ENCODE measurements around the gene TYW1.
"Not testable (repeated sequence)": the region's sequence is repeated elsewhere in the genome, so short reads cannot be mapped to it uniquely, and the experiment has no call there.

The TYW1 gene

DNA sequence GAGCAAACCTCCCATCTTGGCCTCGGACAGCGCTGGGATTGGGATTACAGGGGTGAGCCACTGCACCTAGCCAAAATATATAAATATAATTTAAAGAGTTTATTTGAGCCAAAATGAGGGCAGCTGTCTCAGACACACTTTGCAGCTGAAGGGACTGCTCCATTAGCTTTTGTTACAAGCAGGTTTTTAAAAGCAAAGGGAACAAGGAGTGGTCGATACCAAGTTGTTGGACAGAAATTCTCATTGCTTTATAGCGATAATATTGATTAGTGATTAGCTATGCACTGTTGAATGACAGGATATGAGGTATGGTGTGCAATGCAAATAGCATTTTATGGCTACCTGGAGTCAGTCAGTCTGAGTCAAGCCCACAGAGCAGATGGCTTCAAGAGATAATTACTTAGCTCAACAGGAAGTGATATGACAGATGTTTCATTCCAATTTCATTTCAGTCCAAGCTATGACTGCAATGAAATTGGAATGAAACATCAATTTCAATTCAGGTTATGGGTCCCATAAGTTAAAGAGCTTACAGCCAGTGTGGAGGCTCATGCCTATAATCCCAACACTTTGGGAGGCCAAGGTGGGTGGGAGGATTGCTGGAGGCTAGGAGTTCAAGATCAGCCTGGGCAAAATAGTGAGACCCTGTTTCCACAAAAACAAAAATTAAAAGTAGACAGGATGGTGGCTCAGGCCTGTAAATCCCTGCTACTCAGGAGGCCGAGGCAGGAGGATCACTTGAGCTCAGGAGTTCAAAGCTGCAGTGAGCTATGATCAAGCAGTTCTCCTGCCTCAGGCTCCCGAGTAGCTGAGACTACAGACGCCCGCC is 23.1 kb downstream of the TYW1 start:
- DNase-seq: peak; percentile 81 to 82

DNA sequence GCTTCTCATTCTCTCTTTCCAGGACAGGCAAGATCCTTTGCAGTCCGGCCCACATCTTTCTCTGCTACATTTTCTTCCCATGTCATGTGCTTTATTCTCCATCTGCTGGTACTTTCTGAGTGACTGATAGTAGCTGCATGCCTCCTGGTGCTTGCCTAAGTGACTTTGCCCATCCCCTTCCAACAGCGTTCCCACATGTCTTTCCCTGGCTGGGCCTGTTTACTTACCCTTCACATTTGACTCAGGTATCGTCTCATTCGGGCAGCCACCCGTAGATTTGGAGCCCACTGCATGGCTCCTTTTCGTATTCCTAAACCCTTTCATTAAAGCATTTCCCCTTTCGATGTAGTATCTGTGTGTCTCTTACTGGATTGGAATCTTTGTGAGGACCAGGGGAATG is 24.6 kb downstream of the TYW1 start:
- no peak for DNase-seq
- TF ChIP-seq GATA1 (IDR thresholded peaks at IDR 0.05; ENCODE audit: low read depth, low read length) (no peak), POLR2A (IDR thresholded peaks at IDR 0.05; ENCODE audit: low read length) (no peak)

More for the DNA sequence above, 23.1 kb downstream of the TYW1 start:
- no peak for TF ChIP-seq POLR2A (IDR thresholded peaks at IDR 0.05; ENCODE audit: low read length)
- TF ChIP-seq GATA1 (IDR thresholded peaks at IDR 0.05; ENCODE audit: low read depth, low read length): no peak

DNA sequence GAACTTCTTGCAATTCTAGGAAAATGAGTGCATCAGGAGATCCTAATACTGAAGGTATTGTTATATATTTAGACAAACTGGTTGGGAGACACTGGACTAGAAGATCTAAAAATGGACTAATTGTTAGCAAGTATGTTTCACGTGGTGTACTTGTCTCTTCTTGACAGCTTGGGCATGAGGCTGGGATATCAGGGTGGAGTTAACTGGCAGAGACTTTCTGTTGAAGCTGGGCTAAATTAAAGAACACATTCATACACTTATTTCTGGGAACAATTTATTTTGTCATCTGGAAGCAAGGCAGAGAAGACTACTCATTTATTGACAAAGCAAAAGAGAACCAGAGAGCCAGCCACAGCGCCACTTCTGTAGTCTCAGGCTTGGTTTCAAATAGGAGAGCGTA is 25.9 kb downstream of the TYW1 start:
- DNase-seq: peak; percentile 50 to 76
- no peak for TF ChIP-seq POLR2A (IDR thresholded peaks at IDR 0.05; ENCODE audit: low read length)
- TF ChIP-seq GATA1 (IDR thresholded peaks at IDR 0.05; ENCODE audit: low read depth, low read length): no peak

DNA sequence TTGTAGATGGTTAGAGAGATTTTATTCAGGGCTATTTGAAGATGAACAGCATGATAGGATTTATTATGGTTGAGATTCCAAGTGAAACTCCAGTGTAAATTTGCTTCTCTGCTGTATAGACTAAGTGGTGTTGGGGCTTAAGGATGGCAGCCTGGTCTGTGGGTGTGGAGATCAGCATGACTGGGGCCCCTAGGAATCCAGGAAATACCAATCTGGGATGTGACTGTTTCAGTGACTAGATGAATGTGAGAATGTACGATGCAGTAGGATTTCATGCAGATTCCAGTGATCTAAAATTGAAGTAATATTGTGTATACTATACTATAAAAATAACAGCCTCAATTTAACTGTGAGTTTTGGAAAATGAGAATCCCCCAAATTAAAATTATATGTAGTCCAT is 28.8 kb downstream of the TYW1 start:
- not testable (repeated sequence) for DNase-seq

DNA sequence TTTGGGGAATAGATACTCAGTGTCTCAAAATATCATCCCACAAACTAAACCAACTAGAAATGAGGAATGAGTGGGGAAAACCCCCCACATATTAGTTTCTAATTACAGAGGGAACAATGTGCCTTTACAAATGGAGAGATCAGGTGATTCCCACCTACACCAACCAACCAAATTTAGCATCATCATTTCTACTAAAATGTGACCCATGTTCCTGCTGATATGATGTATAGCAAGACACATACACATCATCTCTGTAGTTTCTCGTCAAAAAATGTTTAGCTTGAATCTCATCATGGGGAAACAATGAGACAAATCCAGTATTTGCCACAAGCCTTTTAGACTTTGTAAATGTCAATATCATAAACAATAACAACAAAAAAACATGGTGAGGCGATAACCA is 35.1 kb downstream of the TYW1 start:
- DNase-seq: not testable (repeated sequence)

DNA sequence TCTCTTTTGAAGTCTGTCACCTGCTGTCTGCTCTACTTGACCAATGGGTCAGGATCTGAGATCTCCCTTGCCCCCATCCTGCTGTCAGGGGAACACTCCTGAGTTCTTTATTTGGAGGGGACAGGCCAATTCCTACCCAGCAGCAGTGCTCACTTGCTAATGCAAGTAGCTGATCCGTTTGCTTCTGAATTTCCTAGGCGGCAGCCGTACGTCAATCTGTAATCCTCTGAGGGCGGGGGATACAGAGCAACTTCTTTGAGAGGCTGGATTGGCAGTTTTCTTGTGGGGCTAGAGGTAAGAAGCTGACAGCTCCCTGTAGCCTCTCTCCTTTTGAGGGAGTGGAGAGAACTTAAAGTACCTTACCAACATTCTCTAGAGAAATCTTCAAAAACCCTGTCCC is 36.6 kb downstream of the TYW1 start:
- no peak for TF ChIP-seq POLR2A (IDR thresholded peaks at IDR 0.05; ENCODE audit: low read length)
- TF ChIP-seq GATA1 (IDR thresholded peaks at IDR 0.05; ENCODE audit: low read depth, low read length): no peak
- DNase-seq: no peak

DNA sequence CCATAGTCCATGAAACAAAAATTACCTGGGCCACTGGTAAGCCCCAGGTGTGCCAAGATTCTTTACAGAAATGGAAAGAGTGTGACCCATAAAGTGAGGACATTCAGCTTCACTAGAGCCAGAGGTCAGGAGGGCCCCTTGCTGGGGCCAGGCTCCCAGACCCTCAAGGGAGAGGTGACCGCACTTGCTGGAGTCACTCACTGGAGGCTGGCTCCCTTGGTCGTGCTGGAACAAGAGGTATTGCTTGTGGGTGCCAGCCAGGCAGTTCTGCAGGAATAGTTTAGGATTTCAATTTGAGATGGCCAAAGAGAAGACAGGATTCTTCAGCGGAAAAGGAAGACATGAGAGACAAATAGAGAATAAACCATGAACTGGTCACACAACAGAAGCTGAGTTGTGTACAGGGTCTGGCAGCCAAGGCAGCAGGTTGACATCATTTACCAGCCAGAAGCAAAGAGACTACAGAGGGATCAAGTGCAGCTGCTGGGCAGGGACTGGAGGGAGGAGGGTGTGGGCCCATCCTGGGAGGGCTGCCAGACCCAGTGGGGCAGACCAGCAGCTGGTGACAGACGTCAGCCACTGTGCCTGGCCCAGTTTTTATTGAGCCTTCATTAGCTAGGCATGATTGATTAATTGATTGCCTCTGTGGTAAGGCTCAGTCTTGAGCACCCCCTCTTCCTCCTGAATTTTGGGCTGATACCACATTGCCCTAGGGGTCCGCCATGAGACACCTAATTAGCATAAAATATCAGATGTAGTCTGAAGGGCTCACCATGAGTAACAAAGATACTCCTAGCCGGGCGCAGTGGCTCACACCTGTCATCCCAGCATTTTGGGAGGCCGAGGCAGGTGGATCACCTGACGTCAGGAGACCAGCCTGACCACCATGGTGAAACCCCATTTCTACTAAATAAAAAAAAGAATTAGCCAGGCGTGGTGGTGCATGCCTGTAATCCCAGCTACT is 40.1 kb downstream of the TYW1 start:
- peak; percentile 15 to 40 for DNase-seq

DNA sequence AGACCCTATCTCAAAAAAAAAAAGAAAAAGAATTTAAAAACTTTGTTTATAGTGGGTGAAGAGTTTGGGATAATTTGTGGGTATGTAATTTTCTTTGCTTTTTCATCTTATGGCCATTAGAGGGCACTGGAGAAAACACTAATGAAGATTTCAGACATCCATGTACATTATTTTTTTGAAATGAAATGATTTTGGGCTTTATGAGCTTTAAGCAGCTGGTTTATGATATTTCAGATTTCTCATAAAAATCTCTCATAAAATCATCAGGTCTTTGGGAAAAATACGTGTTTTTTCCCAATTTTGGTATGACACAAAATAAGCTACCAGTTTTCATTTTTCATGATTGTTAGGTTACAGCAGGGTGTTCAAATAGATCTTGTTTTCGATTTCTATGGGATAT is 44.2 kb downstream of the TYW1 start:
- peak in 1 of 2 experiments; percentile 9 for DNase-seq

DNA sequence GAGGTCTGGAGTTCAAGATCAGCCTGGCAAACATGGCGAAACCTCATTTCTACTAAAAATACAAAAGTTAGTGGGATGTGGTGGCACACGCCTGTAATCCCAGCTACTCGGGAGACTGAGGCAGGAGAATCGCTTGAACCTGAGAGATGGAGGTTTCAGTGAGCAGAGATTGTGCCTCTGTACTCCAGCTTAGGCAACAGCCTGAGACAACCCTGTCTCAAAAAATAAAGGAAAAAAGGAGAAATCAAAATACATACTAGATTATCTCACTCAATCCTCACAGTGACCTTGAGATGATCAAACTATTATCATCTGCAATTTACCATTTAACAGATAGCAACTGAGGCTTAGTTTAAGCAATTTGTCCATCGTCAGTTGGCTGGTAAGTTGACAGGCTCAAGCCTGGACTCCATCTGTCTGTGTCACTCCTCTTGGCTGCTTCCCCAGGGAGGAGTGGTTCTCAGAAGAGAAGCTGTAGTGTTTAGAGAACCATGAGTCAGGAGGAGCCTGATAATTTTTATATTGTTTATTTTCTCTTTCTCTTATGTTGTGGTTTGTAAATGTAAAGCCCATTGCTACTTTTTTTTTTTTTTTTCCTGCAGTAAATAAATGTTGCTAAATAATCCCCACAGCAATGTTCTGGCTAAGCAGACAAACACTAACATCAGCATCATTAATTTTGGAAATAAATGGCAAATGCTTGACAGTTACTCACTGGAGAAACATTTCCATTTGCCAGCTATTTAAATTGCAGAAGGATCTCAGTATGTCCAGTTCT is 46.3 kb downstream of the TYW1 start:
- DNase-seq: peak; percentile 75 to 83

DNA sequence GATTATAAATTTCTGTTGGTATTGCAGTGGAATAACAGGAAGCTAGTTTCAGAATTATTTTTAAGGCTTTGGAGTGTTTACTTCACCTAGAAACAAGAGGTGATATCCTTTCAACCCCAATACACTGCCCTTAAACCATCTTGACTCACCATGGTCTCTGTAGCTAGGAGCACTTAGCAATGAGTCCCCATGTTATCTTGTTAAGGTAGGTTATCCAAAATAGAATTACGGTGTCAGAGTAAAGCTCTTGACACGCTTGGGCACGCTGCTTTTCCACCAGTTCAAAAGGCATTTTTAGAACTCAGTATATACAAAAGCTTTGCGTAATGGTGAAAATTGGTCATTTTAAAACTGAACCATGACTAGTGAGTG is 46.9 kb downstream of the TYW1 start:
- peak in 1 of 2 experiments; percentile 40 for DNase-seq

DNA sequence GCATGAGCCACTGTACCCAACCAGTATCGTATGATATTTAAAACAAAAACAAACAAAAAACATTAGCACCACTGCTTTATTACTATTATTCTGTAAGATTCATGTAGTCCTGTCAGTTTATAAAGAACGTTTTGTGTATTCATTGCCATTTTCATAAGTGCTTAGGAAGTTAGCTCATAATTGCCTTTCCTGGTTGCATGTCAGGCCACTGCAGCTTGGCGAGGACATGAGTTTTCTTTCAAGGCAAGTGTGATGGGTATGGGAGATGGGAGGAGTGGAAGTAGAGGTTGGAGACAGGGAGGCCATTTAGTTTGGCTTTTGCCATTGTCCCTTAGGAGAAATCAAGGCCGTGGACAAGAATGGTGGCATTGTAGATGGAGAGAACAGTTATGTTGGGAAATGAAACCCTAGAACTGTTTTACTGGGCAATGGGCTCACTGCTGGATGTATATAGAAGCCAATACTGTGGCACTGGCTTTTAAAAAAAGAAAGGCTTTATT is 48.9 kb downstream of the TYW1 start:
- TF ChIP-seq GATA1 (IDR thresholded peaks at IDR 0.05; ENCODE audit: low read depth, low read length) (no peak), POLR2A (IDR thresholded peaks at IDR 0.05; ENCODE audit: low read length) (no peak)
- DNase-seq: no peak

DNA sequence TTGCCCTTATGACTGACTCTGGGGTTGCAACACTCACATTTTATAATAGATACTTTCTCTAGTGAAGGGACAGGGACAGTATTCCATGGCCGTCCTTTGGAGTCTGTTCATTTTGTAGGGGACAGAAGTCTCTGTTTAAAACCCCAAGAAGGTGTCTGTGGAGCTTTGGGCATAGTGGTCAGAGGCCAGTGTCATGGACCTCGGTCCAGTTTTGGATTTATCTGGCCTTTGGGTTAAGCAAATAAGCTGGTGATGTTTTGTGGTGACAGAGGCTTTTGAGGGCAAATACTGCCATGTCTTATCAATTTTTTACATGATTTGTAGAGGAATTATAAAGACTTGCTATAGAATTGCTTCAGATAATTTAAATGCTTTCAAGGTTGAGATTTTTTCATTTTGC is 50.2 kb downstream of the TYW1 start:
- not testable (repeated sequence) for DNase-seq

DNA sequence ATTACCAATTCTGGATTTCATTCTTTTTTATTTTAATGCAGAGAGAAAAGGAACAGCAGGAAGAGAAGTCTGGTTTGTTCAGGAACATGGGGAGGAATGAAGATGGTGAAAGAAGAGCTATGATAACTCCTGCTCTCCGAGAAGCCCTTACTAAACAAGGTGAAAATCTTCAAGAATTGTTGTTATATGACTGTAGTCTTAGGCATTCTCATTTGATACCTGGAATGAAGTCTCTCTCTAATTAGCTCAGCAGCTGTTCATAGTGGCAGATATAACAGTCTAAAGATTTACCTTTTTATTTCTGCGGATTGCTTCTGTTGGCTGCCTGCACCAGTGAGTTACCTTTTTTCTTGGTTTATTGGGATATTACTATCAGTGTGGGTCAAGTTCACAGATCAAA is 53.3 kb downstream of the TYW1 start:
- DNase-seq: not testable (repeated sequence)

DNA sequence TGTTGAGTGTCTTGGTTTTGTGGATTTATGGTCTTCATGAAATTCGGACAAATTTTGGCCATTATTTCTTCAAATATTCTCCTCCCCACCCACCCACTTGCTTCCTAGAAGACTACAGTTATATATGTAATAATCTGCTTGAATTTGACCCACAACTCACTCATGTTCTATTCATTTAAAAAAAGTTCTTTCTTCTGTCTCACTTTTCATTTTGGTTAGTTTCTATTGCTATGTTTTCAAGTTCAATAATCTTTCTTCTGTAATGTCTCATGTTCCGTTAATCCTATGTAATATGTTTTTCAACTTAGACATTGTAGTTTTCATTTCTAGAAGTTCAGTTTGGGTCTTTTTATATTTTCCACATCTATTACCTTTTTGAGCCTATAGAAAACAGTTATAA is 55.5 kb downstream of the TYW1 start:
- not testable (repeated sequence) for DNase-seq

DNA sequence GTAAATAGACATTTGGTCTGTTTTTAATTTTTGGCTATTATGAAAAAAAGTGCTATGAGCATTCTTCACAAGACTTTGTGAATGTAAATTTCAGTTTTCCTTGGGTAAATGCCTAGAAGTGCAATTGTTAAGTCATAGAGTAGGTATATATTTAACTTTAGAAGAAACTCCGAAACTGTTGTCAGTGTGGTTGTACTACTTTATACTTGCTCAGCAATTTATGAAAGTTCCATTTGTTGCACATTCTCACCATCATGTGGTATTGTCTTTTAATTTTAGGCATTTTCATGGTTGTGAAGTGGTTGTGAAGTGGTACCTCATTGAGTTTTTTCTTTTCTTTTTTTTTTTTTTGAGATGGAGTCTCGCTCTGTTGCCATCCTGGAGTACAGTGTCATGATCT is 60.0 kb downstream of the TYW1 start:
- DNase-seq: no peak
- TF ChIP-seq GATA1 (IDR thresholded peaks at IDR 0.05; ENCODE audit: low read depth, low read length): no peak
- TF ChIP-seq POLR2A (IDR thresholded peaks at IDR 0.05; ENCODE audit: low read length): no peak

DNA sequence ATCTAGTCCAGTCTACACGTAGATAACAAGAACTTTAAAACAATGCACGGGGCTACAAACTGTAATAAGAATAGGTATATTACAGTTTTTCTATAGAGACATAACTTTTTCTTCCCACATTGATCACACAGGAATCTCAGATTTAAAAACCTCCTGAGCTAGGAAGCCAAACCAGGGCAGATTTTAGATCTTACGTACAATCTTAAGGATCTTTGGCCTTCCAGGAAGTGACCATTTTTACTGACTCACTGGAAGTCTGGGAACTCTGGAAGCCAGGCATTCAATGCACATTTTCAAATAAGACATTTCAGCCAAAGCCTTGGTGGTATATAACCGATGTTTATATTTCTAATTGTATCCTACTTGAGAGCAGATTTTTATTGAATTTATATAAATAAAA is 64.7 kb downstream of the TYW1 start:
- DNase-seq: not testable (repeated sequence)

DNA sequence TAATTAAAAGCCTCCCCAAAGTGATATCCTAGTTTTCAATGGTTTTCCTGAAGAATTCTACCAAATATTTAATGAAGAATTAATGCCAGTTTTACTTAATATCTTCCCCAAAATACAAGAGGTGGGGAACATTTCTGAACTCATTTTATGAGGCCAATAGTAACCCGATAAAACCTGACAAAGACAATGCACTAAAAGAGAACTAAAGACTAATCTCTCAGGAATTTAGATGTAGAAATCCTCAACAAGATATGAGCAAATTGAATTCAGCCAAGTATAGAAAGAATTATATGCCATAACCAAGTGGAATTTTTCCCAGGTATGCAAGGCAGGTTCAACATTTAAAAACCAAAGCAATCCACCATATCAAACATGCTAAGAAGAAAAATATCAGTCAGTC is 66.2 kb downstream of the TYW1 start:
- DNase-seq: not testable (repeated sequence)

DNA sequence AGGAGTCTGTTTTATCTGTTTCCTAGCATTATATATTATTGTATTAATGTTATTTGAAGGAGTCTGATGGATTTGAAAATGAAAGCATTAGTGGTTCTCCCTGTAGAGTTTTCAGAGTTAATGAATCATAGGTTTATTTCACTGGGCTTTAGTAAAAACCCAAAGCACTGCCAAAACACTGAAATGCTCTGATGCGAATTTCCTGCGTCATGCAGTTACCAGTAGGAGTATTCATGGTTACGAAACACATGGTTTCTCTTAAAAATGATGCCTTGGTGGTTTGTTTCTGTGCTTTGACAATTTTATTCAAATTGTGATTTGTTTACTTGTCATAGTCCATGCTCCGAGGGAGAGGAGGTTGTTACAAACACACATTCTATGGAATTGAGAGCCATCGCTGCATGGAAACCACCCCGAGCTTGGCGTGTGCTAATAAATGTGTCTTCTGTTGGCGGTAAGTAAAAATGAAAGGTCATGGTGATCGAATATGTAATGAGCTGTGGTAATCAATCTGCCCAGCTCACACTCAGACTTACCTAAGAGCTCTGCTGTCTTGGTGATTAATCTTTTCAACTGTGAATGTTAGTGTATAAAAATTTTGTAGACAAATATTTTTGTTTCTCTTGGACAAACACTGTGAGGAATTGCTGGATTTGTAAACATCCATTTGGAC is 70.5 kb downstream of the TYW1 start:
- DNase-seq: not testable (repeated sequence)

DNA sequence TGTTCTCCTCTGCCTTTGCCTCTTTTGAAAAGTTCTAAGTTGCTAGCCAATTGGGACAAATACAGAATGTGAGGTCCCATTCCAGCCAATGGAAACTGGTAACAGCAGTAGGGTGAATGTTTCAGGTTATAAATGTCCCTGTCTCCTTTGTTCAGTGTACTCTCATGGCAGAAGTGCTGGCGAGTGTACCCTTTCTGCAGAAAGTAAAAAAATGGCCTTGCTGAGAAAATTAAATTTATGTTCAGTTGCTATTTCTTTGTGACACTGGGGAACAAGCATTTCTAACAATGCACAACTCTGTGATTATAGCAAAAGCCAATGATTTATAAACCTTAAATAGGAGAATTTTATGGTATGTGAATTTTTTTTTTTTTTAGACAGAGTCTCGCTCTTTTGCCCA is 79.5 kb downstream of the TYW1 start:
- not testable (repeated sequence) for DNase-seq

DNA sequence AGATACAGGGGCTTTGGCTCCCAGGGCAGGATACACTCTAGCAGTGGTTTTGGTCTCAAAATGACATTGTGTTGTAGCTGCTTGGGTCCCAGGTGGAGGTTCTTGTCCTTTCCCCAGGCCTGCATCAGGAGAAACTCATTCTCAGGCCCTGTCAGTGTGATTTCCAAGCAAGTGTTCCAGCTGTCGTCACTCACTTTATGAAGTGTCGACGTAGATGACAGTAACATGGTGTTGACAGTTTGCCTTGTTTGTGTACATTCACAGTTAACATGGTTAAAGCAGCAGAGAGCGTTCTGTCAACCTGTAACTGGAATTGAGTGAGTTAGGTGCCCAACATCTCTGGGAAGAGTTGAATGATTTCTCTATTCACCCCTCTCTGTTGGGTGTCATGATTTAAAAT is 86.2 kb downstream of the TYW1 start:
- DNase-seq: not testable (repeated sequence)

Data from erythroblast (primary cell).